HEK293 (cell line): ENCODE results near the gene EZH2.

Source experiments
- CTCF ChIA-PET: fragments of 350-600 bp; formaldehyde crosslinking; extraction: SDS; loops from one replicate; lab custom pipeline; 2021; ENCODE audit warnings: antibody characterized with exemption; lab: Yijun Ruan, JAX
- POLR2A ChIA-PET: fragments of 300-600 bp; formaldehyde crosslinking; extraction: SDS; loops from one replicate; lab custom pipeline; 2020; ENCODE audit warnings: antibody characterized with exemption, inconsistent platforms; lab: Yijun Ruan, JAX
- H3K27ac ChIP-seq: fragments of 200-500 bp; sonication (Bioruptor generic); 2 replicates; pipeline ENCODE4 v1.5.1; 2014; ENCODE audit warnings: low read depth, low read length, control low read depth, inconsistent platforms; ENCODE audit errors: extremely low read depth
- H3K36me3 ChIP-seq, 2 experiments: fragments of 200-500 bp in 1 of 2; sonication (Bioruptor generic) in 1 of 2; 1 replicate in 1 of 2; 2 replicates in 1 of 2; pipeline ENCODE4 v1.5.1; 2014 to 2017; ENCODE audit warnings: inconsistent platforms in 2 of 2, low read length in 2 of 2; ENCODE audit not compliant: control insufficient read depth in 2 of 2, insufficient read depth in 1 of 2
- H3K4me1 ChIP-seq: fragments of 200-500 bp; sonication (Bioruptor generic); 2 replicates; pipeline ENCODE4 v1.5.1; 2014; ENCODE audit warnings: mild to moderate bottlenecking, low read length, inconsistent platforms; ENCODE audit not compliant: control insufficient read depth, insufficient read depth
- H3K4me3 ChIP-seq: 2 replicates; pipeline ENCODE4 v1.5.1; 2011; ENCODE audit warnings: low read depth, mild to moderate bottlenecking, control low read depth, low read length, moderate library complexity
- H3K9me3 ChIP-seq: fragments of 200-500 bp; sonication (Bioruptor generic); 2 replicates; pipeline ENCODE4 v1.5.1; 2014; ENCODE audit warnings: low read depth, low read length, inconsistent platforms; ENCODE audit not compliant: control insufficient read depth, insufficient read depth
- BCL11A ChIP-seq: fragments of 450-650 bp; formaldehyde crosslinking; IDR thresholded peaks from 2 replicates; pipeline ENCODE4 v1.5.1; 2016; ENCODE audit warnings: low read depth, missing biosample characterization, missing genetic modification characterization
- GLIS2 ChIP-seq: fragments of 450-650 bp; formaldehyde crosslinking; IDR thresholded peaks from 2 replicates; pipeline ENCODE4 v1.5.1; 2016; ENCODE audit warnings: missing biosample characterization, missing genetic modification characterization
- KLF10 ChIP-seq: fragments of 450-650 bp; IDR thresholded peaks from 2 replicates; pipeline ENCODE4 v1.5.1; 2018; ENCODE audit warnings: missing biosample characterization, mild to moderate bottlenecking, missing genetic modification characterization
- KLF17 ChIP-seq: fragments of 450-650 bp; formaldehyde crosslinking; IDR thresholded peaks from 2 replicates; pipeline ENCODE4 v1.5.1; 2016; ENCODE audit warnings: missing biosample characterization, missing genetic modification characterization
- KLF7 ChIP-seq: fragments of 450-650 bp; formaldehyde crosslinking; IDR thresholded peaks from 2 replicates; pipeline ENCODE4 v1.5.1; 2016; ENCODE audit warnings: missing biosample characterization, missing genetic modification characterization, borderline replicate concordance
- KLF8 ChIP-seq: fragments of 450-650 bp; formaldehyde crosslinking; IDR thresholded peaks from 2 replicates; pipeline ENCODE4 v1.5.1; 2016; ENCODE audit warnings: missing biosample characterization, missing genetic modification characterization
- KLF9 ChIP-seq: fragments of 450-650 bp; formaldehyde crosslinking; IDR thresholded peaks from 2 replicates; pipeline ENCODE4 v1.5.1; 2016; ENCODE audit warnings: missing biosample characterization, missing genetic modification characterization, low read depth
- PATZ1 ChIP-seq: fragments of 450-650 bp; formaldehyde crosslinking; IDR thresholded peaks from 2 replicates; pipeline ENCODE4 v1.5.1; 2016; ENCODE audit warnings: missing biosample characterization, missing genetic modification characterization
- SP2 ChIP-seq: fragments of 450-650 bp; formaldehyde crosslinking; IDR thresholded peaks from 2 replicates; pipeline ENCODE4 v1.5.1; 2016; ENCODE audit warnings: missing biosample characterization, missing genetic modification characterization
- SP3 ChIP-seq: fragments of 450-650 bp; formaldehyde crosslinking; IDR thresholded peaks from 2 replicates; pipeline ENCODE4 v1.5.1; 2016; ENCODE audit warnings: missing biosample characterization, missing genetic modification characterization
- ZBTB11 ChIP-seq: fragments of 450-650 bp; formaldehyde crosslinking; conservative IDR thresholded peaks from 2 replicates; pipeline ENCODE4 v1.5.1; 2016; ENCODE audit warnings: low read depth, missing biosample characterization, missing genetic modification characterization
- ZBTB17 ChIP-seq: fragments of 450-650 bp; formaldehyde crosslinking; IDR thresholded peaks from 2 replicates; pipeline ENCODE4 v1.5.1; 2016; ENCODE audit warnings: missing biosample characterization, missing genetic modification characterization
- ZBTB7A ChIP-seq: fragments of 450-650 bp; formaldehyde crosslinking; IDR thresholded peaks from 2 replicates; pipeline ENCODE4 v1.5.1; 2016; ENCODE audit warnings: low read depth, missing biosample characterization, missing genetic modification characterization
- ZFP69B ChIP-seq: fragments of 450-650 bp; formaldehyde crosslinking; IDR thresholded peaks from 2 replicates; pipeline ENCODE4 v1.5.1; 2016; ENCODE audit warnings: missing biosample characterization, missing genetic modification characterization
- ZNF175 ChIP-seq: fragments of 450-650 bp; formaldehyde crosslinking; IDR thresholded peaks from 2 replicates; pipeline ENCODE4 v1.5.1; 2016; ENCODE audit warnings: missing biosample characterization, missing genetic modification characterization
- ZNF18 ChIP-seq: fragments of 450-650 bp; formaldehyde crosslinking; IDR thresholded peaks from 2 replicates; pipeline ENCODE4 v1.5.1; 2016; ENCODE audit warnings: missing biosample characterization, missing genetic modification characterization
- ZNF335 ChIP-seq: fragments of 450-650 bp; formaldehyde crosslinking; conservative IDR thresholded peaks from 2 replicates; pipeline ENCODE4 v1.5.1; 2016; ENCODE audit warnings: missing biosample characterization, missing genetic modification characterization
- ZNF350 ChIP-seq: fragments of 450-650 bp; formaldehyde crosslinking; IDR thresholded peaks from 2 replicates; pipeline ENCODE4 v1.5.0; 2017; ENCODE audit warnings: missing biosample characterization, mild to moderate bottlenecking, missing genetic modification characterization
- ZNF354C ChIP-seq: fragments of 450-650 bp; formaldehyde crosslinking; IDR thresholded peaks from 2 replicates; pipeline ENCODE4 v1.5.1; 2016; ENCODE audit warnings: missing biosample characterization, missing genetic modification characterization, low read depth, borderline replicate concordance
- ZNF391 ChIP-seq: fragments of 450-650 bp; formaldehyde crosslinking; IDR thresholded peaks from 2 replicates; pipeline ENCODE4 v1.5.1; 2016; ENCODE audit warnings: low read depth, missing biosample characterization, missing genetic modification characterization, borderline replicate concordance
- ZNF398 ChIP-seq: fragments of 450-650 bp; formaldehyde crosslinking; IDR thresholded peaks from 2 replicates; pipeline ENCODE4 v1.5.1; 2017; ENCODE audit warnings: missing biosample characterization, missing genetic modification characterization
- ZNF423 ChIP-seq: fragments of 450-650 bp; formaldehyde crosslinking; IDR thresholded peaks from 2 replicates; pipeline ENCODE4 v1.5.1; 2016; ENCODE audit warnings: missing biosample characterization, missing genetic modification characterization
- ZNF560 ChIP-seq: fragments of 450-650 bp; formaldehyde crosslinking; IDR thresholded peaks from 2 replicates; pipeline ENCODE4 v1.5.1; 2017; ENCODE audit warnings: missing biosample characterization, missing genetic modification characterization, borderline replicate concordance
- ZNF664 ChIP-seq: fragments of 450-650 bp; formaldehyde crosslinking; IDR thresholded peaks from 2 replicates; pipeline ENCODE4 v1.5.1; 2016; ENCODE audit warnings: missing biosample characterization, missing genetic modification characterization
- ZNF704 ChIP-seq: fragments of 450-650 bp; formaldehyde crosslinking; IDR thresholded peaks from 2 replicates; pipeline ENCODE4 v1.5.1; 2016; ENCODE audit warnings: missing biosample characterization, missing genetic modification characterization

The EZH2 gene

GRCh38 chr7:148883266-148884048 is 634 bp downstream of the EZH2 start:
- Histone ChIP-seq H3K36me3 (no peaks in the 10 kb centered on the region), H3K4me3 (peak overlapping the region; percentile 95), H3K27ac (peak overlapping the region; percentile 96), H3K9me3 (no peaks in the 10 kb centered on the region), H3K4me1 (peaks cover 6% of the 10 kb centered on the region; the same call in 1 of the 2 replicates)
- POLR2A ChIA-PET: interaction anchor here (0.5 to 1.4 kb wide), 8 partner anchors 10 to 185 kb away, joined by 3 to 9 read pairs (median 4); partner anchors contain the start of gene CUL1
- CTCF ChIA-PET: interaction anchor here (0.6 to 0.7 kb wide), 3 partner anchors 11 to 185 kb away, joined by 3 to 4 read pairs (median 3); partner anchors contain the start of gene CUL1
- TF ChIP-seq ZBTB7A (peak; percentile 23; the same call in 1 of the 2 replicates), SP3 (peak; percentile 45), ZBTB11 (peak; percentile 82), KLF7 (tag by site-specific recombination) (no peak), ZNF398 (peak; percentile 27; the same call in 1 of the 2 replicates), ZBTB17 (tag by site-specific recombination) (peak; percentile 40; the same call in 1 of the 2 replicates), ZNF175 (tag by site-specific recombination) (no peak), PATZ1 (0 out of 2 replicates have a peak, but pooled peaks have one; percentile 25), KLF8 (peak; percentile 49; the same call in 1 of the 2 replicates), KLF10 (tag by site-specific recombination) (peak; percentile 26; the same call in 1 of the 2 replicates), KLF17 (tag by site-specific recombination) (peak; percentile 38; the same call in 1 of the 2 replicates), ZNF560 (no peak), ZNF423 (tag by site-specific recombination) (peak; percentile 39; the same call in 1 of the 2 replicates), ZNF354C (tag by site-specific recombination) (no peak), GLIS2 (tag by site-specific recombination) (peak; percentile 68), ZNF391 (no peak), ZNF704 (no peak), ZNF18 (no peak), KLF9 (tag by site-specific recombination) (peak; percentile 74), BCL11A (tag by site-specific recombination) (no peak), ZNF350 (no peak), SP2 (tag by site-specific recombination) (peak; percentile 46), ZNF335 (tag by site-specific recombination) (peak; percentile 69), ZNF664 (no peak), ZFP69B (0 out of 2 replicates have a peak, but pooled peaks have one; percentile 57)
